GM23338 (cell line): ENCODE data around the gene DCAF4.

Experiments used
- CREB1 ChIP-seq: fragments of 250-450 bp; sonication (Bioruptor Pico); IDR thresholded peaks from 2 replicates; pipeline ENCODE4 v1.5.0; 2020; ENCODE audit warnings: low read depth, mild to moderate bottlenecking, moderate library complexity
- CTCF ChIP-seq, 2 experiments: fragments of 200-600 bp in 1 of 2; sonication (generic) in 1 of 2; conservative IDR thresholded peaks; 2 replicates each; pipeline versions ENCODE4 v1.5.1 to v1.6.1; 2016 to 2017; ENCODE audit warnings: antibody characterized with exemption in 2 of 2, low read depth in 2 of 2, mild to moderate bottlenecking in 2 of 2, moderate library complexity in 1 of 2
- ETS1 ChIP-seq: IDR thresholded peaks from 2 replicates; pipeline ENCODE4 v1.6.1; 2016; ENCODE audit warnings: antibody characterized with exemption
- EZH2 ChIP-seq: fragments of 200-600 bp; sonication (generic); IDR thresholded peaks from one replicate; pipeline ENCODE4 v1.8.0; 2017; ENCODE audit warnings: antibody characterized with exemption, mild to moderate bottlenecking, low read depth; ENCODE audit not compliant: unreplicated experiment
- EZH2phosphoT487 ChIP-seq: fragments of 200-600 bp; sonication (generic); IDR thresholded peaks from one replicate; pipeline ENCODE4 v1.8.1; 2018; ENCODE audit warnings: antibody characterized with exemption; ENCODE audit not compliant: unreplicated experiment
- JUNB ChIP-seq: IDR thresholded peaks from one replicate; pipeline ENCODE4 v1.6.1; 2016; ENCODE audit warnings: antibody characterized with exemption; ENCODE audit not compliant: unreplicated experiment
- POLR2AphosphoS5 ChIP-seq: IDR thresholded peaks from 2 replicates; pipeline ENCODE4 v1.6.1; 2016; ENCODE audit warnings: antibody characterized with exemption, low read depth
- REST ChIP-seq: IDR thresholded peaks from one replicate; pipeline ENCODE4 v1.6.1; 2018; ENCODE audit warnings: antibody characterized with exemption; ENCODE audit not compliant: unreplicated experiment
- STAT1 ChIP-seq: IDR thresholded peaks from one replicate; pipeline ENCODE4 v1.6.1; 2016; ENCODE audit warnings: antibody characterized with exemption; ENCODE audit not compliant: unreplicated experiment
- ZNF114 ChIP-seq: fragments of 250-450 bp; sonication (Bioruptor Pico); IDR thresholded peaks from 2 replicates; pipeline ENCODE4 v1.5.0; 2020; ENCODE audit warnings: mild to moderate bottlenecking, moderate library complexity
- ZNF331 ChIP-seq: fragments of 250-450 bp; sonication (Bioruptor Pico); IDR thresholded peaks from 2 replicates; pipeline ENCODE4 v1.5.0; 2020; ENCODE audit warnings: low read depth, mild to moderate bottlenecking, moderate library complexity
- ZNF462 ChIP-seq: fragments of 250-450 bp; sonication (Bioruptor Pico); IDR thresholded peaks from 2 replicates; pipeline ENCODE4 v1.5.0; 2020; ENCODE audit warnings: mild to moderate bottlenecking, moderate library complexity

- no peak for TF ChIP-seq CTCF (conservative IDR thresholded peaks at IDR 0.05; ENCODE audit: low read depth in 2 of 2)
- TF ChIP-seq EZH2phosphoT487: no peak
- no peak for TF ChIP-seq POLR2AphosphoS5
- TF ChIP-seq CREB1 (CRISPR knock-in tag): no peak
- no peak for TF ChIP-seq EZH2
- TF ChIP-seq JUNB: no peak
- TF ChIP-seq REST: no peak
- no peak for TF ChIP-seq ETS1
- TF ChIP-seq ZNF114: no peak
- no peak for TF ChIP-seq STAT1
- no peak for TF ChIP-seq ZNF331
- TF ChIP-seq ZNF462: no peak
Observed at GRCh38 chr14:72916174-72916573, 10.1 kb upstream of the DCAF4 start.
